GM18502 (cell line): ENCODE data around the gene SEPTIN5.

ENCODE experiments used
- ATAC-seq: cut with Tn5 transposase; IDR thresholded peaks from one replicate; pipeline ENCODE4 v1.9.1; 2021; ENCODE audit warnings: mild to moderate bottlenecking; ENCODE audit not compliant: unreplicated experiment, poor library complexity

The SEPTIN5 gene

DNA sequence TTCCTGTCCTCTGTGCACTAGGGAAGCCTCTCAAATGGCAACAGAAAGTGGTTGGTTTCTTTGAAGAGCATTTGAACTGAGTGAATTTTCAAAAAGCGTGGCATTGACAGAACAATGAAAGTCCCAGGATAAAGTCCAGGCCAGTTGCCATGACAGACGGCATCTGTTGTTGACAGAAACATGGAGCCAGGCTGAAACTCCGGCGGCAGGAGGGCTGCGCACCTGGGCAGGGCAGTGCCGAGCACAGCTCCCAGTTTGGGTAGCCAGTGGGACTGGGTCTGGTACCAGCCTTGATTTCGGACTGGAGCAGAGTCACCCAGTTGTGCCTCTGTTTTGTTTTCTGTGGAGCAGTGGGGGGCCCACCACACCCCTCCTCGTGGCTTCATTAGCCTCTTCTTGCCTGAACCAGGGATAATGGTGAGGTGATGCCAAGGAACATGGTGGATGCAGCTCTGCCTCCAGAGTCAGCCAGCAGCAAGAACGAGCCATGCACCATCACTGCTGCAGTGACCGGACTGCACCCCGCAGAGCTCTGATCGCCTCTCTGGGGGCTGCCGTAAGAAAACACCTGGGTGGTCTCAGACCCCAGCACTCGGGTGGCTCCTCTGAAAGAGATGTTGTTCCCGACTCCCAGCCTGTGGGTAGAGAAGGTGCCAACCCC lies 9.8 kb upstream of the SEPTIN5 start:
- no peak for ATAC-seq

DNA sequence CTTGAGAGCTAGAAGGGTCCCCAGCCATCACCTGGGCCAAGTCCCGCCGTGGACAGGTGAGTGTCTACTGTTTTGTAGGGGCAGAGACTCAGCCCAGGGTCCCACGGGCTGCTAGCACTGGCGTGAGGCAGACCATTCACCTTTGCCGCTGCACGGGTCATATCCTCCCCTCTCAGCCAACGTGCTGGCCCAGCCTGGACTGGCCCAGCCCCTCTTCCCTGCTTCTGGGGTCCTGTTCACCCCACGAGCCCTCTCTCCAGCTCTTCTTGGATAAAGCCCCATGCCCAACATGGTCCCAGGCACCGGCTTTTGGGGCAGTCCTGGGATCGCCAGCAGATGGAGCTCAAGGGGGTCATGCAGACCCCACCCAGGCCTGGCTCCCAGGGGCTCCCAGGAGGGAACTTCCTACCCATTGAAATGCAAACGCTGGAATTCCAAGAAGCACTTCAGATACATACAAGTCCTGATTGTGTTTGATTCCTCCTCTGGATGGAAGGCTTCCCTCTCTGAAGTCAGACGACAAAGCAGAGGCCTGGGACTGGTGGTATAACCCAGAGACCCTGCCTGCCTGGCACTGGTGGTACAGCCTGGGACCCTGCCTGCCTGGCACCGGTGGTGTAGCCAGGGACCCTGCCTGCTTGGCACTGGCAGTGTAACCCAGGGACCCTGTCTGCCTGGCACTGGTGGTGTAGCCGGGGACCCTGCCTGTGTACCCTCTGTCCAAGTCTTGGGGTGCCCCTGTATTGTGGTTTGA lies 8.9 kb upstream of the SEPTIN5 start:
- no peak for ATAC-seq

DNA sequence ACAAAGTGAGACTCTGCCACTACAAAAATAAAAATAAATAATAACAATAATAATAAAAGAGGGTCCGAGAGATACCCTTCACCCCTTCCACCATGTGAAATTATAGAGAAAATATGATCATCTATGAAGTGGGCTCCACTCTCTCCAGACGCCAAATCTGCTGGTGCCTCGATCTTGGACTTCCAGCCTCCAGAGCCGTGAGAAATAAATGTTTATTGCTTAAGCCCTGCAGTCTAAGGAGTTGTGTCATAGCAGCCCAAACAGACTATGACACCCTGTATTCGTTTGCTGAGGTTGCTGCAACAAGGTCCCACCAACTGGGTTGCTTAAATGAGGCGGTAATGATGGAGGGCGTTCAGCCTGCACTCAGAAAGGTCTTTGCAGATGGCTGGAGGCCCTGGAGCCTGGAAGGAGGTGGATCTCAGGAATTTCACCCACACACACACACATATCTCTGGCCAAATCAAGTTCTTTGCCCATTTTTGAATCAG lies 7.6 kb upstream of the SEPTIN5 start:
- ATAC-seq = no peak

DNA sequence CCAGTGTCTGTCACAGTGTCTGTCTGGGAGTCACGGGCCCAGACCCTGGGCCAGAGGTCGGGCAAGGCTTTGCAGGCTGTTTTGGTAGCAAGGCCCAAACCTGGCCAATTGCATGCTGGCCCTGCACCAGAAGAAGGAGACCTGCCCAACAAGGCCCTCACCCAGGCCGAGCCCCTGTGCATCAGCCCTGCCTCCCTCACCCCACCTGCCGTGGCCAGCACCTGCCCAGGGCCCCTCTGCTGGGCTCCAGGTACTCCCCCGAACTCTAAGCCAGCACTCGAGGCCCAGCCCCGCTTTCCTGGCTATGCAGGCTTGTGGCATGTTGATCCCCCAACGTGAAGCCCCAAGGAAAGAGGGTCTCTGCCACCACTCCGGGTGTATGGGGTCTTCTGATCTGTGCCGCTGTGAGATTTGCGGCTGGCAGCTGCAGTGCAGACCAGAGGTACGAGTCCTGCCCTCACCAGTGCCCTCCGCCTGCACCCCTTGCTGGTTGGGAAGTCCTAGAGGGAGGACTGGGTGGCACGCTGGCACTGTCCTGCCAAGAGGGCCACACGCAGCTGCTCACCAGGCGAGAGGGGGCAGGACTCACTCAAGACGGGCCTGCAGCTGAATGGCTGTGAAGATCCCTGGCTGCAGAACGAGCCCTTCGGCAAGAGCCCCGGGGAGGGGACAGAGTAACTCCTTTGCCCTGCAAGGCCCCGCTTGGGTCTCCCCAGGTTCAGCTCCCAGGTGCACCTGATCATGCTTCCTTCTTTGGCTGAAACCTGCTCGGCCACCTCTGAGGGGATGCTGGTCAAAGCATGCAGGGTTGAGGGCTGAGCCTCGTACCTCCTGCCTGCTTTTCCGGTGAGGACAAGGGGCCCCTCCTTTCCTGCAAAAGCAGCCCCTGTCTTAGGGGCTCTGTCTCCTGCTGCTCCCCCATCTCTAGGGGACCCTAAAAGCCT lies 6.7 kb upstream of the SEPTIN5 start:
- no peak for ATAC-seq

DNA sequence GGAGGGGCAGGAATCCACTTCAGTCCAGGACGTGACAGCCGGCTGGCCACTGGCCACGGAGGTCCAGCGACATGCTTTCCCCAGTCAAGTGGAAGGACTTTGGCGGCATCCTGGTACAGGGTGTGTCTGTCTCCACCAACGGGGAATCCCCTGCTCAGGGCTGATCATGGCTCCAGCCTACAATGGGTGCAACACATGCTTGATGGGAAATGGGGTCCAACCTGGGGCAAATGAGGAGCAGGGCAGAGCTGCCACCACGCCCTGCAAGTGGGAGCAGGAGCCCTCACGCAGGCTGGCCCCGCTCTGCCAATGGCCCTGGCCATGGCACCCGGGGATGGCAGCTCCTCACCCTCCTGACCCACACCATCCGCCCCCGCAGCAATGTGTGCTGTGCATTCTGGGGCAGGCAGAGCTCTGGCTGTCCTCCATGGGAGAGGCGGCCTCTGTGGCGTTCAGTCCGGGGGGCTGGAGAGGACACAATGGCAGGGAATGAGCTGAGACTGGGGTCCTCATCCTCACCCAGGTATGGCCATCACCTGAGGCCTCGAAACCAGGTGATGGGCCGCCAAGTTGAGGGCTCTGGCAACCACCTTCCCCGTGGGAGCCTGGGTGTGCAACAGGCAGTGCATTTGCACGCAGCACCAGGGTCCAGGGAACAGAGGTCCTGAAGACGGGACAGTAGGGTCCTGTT lies 5.8 kb upstream of the SEPTIN5 start:
- ATAC-seq = no peak

DNA sequence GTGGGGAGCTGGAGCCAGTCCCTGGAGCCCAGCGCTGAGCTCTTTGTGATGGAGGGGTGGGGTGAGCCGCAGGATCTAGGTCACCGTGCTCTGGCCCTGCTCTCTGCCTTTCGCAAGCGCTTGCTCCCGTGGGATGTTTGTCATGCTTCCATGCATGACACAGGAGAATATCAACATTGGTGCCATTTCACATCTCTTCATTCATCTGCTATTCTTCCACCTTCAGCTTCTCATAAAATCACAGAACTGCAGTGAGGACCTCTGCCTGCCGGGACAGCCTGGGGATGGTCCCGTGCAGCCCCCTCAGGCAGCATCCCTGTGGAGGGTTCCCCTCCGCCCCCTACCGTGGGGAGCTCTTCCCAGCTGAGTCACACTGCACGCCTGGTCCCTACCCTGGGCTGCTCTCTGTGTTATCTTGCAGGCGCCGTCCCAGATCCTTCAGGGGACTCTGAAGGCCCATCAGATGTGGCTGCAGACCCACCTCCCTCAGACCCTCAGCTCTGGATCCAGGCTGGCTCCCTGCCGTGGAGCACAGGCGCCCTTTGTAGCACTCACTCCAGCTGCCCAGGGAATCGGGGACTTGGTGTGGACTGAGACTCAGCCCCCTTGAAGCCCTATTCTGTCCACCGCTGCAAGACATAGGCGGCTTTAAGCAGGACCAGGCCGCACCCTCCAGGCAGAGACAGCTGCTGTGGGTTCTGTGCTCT lies 5.1 kb upstream of the SEPTIN5 start:
- ATAC-seq = no peak

DNA sequence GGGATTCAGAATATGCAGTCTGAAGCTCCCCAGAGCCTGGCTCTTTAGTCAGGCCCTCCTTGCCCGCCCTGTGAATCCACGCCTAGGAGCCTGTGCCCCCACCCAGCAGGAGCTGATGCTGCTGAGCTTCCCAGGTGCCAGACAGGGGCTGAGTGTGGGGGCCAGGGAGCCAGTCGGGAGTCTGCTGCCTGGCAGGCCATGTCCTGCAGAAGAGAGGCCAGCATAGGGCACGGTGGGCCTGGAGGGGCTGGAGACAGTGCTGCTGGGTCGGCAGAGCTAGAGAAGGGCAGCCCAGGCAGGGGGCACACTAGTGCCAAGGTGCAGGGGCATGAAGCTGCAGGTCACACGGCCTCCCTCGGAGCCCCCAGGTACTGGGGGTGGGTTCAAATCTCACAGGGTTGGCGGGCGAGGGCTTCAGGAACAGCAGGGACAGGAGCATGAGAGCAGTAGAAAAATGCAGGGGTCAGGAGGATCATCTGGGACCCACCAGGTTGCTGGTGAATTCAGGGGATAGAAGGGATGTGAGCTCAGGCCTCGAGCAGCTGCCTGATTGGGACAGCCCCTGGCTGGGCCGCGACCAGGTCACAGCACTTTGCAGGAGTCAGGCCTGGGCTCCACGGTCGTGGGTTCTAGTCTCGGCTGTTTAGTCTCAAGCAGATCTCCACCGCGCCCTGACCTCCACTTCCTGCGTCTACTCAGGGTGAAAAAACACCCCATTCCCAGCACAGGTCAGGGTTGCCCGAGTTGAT lies 4.1 kb upstream of the SEPTIN5 start:
- no peak for ATAC-seq

DNA sequence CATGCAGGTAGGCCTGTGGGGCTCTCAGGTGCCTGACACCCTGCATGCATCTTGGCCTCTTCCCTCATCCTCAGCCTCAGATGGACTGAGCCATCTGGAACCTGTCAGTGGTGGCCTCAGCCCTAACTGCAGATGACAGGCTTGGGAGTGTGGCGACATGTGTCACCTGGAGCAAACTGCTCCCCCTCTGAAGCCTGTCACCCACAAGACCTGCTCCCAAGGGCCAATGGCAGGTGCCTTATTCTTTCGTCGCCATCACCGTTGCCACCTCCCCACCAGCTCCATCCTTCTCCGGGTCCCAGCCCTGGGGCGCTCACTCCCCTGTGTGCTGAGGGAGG lies 3.6 kb upstream of the SEPTIN5 start:
- no peak for ATAC-seq

DNA sequence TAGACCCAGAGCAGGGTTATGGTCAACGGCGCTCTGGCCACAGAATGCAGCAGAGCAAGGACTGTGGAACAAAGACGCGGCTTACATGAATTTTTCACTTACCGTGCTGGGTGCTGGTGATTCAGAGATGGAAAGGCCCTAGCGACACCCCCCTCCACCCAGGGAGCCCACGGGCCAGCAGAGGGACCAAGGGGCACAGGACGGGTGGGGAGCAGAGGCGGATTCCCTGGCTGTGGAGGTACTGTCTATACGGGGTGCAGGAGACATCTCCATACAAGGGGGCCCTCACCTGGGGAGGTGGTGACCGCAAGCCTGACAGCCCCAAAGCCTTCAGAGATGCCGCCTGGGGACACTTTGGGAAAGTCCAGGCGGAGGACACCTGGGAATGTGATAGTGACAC lies 1.1 kb upstream of the SEPTIN5 start:
- no peak for ATAC-seq

DNA sequence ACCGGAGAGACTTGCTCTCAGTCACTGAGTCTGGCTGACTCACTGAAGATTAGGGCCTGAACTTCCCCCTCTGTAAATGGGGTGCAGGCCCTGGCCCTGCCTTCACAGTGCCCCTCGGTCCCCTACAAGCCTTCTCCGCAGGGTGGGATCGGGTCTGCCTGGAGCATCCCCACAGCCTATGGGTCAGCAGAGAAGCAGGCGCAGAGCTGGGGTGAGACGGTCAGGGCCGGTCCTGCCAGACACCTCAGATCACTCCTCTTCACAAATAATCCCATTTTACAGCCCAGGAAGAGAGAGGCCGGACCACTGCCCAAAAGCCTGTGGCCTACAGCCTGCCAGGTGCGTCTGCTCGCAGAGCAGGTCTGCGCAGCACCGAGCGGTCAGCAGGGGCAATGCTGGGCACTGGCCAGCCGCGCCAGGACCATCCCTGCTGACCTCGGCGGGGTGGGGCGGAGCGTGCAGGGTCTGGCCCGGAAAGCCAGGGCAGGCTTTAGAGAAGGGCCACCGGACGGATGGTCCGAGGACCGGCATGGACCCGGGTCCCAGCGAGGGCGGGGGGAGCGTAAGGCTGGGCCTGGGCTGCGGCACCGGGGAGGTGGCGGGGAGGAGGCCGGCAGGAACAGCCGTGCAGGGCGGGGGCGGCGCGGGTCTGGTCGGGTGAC lies 522 bp upstream of the SEPTIN5 start:
- no peak for ATAC-seq

DNA sequence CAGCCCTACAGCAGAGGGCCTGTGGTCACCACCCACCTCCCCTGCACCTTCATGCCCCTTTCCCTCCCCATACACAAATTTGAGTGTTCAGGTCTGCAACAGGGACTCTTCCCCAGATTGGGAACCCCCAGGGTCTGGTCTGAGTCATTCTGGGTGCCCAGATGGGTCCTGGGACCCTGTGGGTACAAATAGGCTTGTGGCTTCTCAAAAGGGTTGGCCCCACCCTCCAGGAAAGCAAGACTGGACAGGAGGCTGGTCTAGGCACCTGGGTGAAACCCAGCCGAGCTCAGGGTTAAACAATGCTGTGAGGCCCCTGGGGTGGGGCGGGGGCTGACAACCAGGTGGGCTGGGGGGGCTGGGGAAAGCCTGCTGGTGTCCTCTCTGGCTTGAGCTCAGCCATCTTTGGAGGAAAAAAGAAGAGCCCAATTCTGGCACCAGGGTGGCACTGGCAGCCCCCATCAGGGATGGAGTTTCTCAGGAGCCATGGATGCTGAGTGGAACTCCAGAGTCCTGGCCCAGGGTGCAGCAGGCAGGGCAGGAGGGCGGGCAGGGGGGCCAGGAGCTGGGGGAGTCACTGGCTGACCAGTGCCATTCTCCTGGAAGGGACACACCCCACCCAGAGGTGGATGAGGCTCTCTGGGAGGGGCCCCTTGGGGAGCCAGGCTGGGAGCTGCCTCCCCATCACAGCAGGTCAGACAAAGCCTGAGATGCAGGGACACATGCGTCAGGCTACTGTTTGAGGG lies 1.1 kb downstream of the SEPTIN5 start:
- no peak for ATAC-seq

DNA sequence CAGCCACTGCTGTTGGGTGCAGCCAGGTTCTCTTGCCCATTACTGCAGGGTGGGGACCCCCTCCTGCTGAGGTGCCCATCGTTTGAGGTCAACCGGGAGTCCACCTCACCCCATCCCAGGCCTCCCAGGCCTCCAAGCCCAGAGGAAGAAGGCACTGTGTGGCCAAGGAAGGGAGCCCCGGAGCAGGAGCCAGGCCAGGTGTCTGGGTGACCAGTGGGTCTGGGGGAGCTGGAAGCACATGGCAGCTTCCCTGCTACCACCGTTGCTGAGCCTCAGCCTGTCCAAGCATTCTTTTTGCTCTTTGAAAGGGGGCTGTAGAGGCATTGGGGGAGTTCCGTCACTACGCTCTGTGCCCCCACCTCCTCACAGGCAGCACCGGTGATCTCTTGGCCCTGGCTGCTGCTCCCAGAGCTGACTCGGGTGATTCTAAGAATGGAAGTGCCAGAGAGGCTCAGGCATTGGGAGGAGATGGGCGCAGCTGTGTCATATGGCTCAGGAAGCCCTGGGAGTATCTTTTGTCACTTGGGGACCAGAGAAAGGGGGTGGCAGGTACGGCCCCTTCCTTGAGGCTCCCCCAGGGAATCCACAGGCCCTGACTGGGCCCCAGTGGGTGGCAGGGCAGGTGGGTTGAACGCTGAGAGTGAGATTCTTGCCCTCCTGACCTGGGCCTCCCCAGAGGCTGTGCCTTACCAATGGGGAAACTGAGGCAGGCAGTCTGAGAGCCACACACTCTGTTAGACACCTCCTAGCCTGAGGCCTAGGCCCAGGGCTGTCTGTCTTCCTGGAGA lies 1.9 kb downstream of the SEPTIN5 start:
- ATAC-seq = no peak

DNA sequence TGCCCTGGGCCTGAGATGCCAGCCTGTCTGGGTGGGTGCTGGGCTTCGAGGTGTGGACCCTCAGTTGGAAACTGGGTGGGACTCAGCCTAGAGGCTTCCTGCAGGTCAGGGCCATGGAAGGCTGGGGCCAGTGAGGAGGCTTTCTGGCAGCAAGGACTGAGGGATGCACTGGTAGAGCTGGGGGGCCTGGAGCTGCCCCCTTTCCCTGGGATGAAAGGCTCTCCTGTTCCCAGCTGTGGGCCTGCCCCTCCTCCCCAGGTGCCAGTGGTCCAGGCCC lies 2.5 kb downstream of the SEPTIN5 start:
- ATAC-seq = no peak

DNA sequence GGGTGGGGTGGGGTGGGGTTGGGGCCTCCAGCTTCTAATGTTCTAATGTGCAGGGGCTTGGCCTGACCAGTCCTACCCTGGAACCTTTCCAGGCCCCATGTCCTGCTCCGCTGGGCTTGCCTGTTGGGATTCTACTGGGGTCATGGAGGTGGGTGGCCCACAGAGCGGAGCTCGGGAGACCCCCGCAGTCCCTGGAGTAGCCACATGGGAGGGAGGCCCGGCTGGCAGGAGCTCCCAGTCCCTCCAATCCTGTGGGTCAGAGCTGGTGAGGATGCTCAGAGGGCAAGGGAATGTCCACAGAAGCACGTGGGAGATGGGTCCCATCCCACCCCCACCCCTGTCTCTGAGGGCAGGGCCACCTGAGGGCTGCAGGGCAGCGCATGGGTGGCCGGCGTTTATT lies 2.9 kb downstream of the SEPTIN5 start:
- ATAC-seq = no peak

DNA sequence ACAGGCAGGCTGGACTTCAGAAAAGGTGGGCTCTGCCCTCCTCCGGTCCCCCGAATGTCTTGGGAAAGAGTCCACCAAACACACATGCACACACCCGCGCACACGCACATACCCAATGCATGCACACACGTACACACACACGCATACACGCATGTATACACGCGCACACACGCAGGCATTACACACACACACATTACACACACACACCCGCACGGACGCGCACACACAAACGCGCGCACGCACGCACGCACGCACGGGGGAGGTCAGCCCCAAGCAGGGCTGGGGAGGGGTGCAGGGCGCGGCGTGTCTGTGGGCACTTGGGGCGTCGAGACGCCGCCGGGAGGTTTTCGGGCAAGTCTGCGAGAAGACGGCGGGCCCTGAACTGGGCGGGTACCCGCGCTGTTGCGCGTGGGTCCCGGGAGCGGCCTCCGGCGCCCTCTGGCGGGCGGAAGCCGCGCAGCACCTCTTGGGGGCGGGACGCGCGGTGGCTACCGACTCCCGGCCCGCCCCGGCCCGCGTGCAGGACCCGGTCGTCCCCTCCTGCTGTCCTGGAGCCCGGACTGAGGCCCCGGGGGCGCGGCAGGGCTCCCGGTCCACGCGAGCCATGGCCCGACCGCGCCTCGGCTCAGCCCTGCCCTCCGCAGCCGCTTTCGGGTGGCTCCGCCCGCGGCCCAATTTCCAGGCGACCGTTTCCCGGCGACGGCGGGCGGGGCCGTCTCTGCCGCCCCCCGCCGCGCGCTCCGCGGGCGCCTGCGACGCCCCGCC lies 3.6 kb downstream of the SEPTIN5 start:
- no peak for ATAC-seq

DNA sequence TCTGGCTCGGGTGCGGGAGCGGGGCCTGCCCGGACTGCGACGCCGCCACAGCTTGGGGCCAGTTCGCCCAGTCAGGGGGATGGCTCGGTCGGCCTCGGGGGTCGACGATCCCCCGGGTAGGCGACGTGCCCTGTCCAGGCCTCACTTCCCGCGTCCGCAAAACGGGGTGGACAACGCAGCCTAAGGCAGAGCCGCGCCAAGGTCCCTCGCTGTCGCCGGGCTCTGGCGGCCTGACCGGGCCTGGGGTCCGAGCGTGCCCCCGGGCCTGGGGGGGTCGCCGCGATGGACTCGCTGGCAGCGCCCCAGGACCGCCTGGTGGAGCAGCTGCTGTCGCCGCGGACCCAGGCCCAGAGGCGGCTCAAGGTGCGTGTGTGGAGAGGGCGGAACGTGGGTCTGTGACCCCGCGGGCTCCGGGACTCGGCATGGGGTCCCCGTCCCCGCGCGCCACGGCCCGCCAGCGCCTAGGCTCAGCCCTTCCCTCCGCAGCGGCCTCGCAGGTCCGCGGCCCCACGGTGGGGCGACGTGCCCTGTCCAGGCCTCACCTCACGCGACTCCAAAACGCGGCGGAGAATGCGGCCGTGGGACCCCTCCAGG lies 4.2 kb downstream of the SEPTIN5 start:
- no peak for ATAC-seq
